ENCODE measurements around the gene ASCL2.
"Not testable (repeated sequence)": the region's sequence is repeated elsewhere in the genome, so short reads cannot be mapped to it uniquely, and the experiment has no call there.

The ASCL2 gene

GRCh38 chr11:2296913-2297622, 26.7 kb upstream of the ASCL2 start:
- DNase-seq: no peak

- DNase-seq: no peak
Observed at GRCh38 chr11:2295971-2296912, 25.9 kb upstream of the ASCL2 start.

- DNase-seq: no peak
Observed at GRCh38 chr11:2294926-2295290, 24.5 kb upstream of the ASCL2 start.

- DNase-seq: no peak
Observed at GRCh38 chr11:2293984-2294925, 23.9 kb upstream of the ASCL2 start.

GRCh38 chr11:2293531-2293971, 23.2 kb upstream of the ASCL2 start:
- DNase-seq: no peak

- DNase-seq: no peak
Observed at GRCh38 chr11:2290351-2290841, 20.0 kb upstream of the ASCL2 start.

- no peak for DNase-seq
Observed at GRCh38 chr11:2289859-2290258, 19.5 kb upstream of the ASCL2 start.

GRCh38 chr11:2289350-2289749, 19.0 kb upstream of the ASCL2 start:
- no peak for DNase-seq

- DNase-seq: no peak
Observed at GRCh38 chr11:2287091-2287490, 16.7 kb upstream of the ASCL2 start.

- not testable (repeated sequence) for DNase-seq
Observed at GRCh38 chr11:2286350-2286749, 16.0 kb upstream of the ASCL2 start.

- DNase-seq: no peak
Observed at GRCh38 chr11:2280208-2280607, 9.8 kb upstream of the ASCL2 start.

GRCh38 chr11:2277933-2278523, 7.6 kb upstream of the ASCL2 start:
- no peak for DNase-seq

- DNase-seq: no peak
Observed at GRCh38 chr11:2277008-2277346, 6.6 kb upstream of the ASCL2 start.

GRCh38 chr11:2276280-2277007, 6.1 kb upstream of the ASCL2 start:
- DNase-seq: no peak

GRCh38 chr11:2275334-2276279, 5.2 kb upstream of the ASCL2 start:
- DNase-seq: no peak

GRCh38 chr11:2273771-2274170, 3.4 kb upstream of the ASCL2 start:
- DNase-seq: no peak

GRCh38 chr11:2273311-2273710, 2.9 kb upstream of the ASCL2 start:
- DNase-seq: no peak

- no peak for DNase-seq
Observed at GRCh38 chr11:2272946-2273280, 2.5 kb upstream of the ASCL2 start.

- DNase-seq: no peak
Observed at GRCh38 chr11:2272228-2272945, 2.0 kb upstream of the ASCL2 start.
